ENCODE measurements around the gene TCEAL2. TPM values are rescaled to one million over a fixed set of nuclear protein-coding genes. Genes with fewer than 3 reads are reported as not detected.
A peak's percentile ranks its signal among the peaks of the same experiment; 100 is the strongest.

Gene TCEAL2
- total and polyA plus RNA-seq, 2 of the 8 experiments (the other 6 are each of a cell fraction or from before 2014, with no cell fraction given): 15.1 TPM; not detected in 1

GRCh38 chrX:102154900-102155805 lies 29.7 kb downstream of the TCEAL2 start:
- H4K20me1 ChIP-seq (replicated peaks in 1 of 2; ENCODE audit: control insufficient read depth in 1 of 2, insufficient read depth in 2 of 2, low read length in 2 of 2): no peaks in the 10 kb centered on the region
- peaks cover 5% of the 10 kb centered on the region for H3K23me2 ChIP-seq (ENCODE audit: low read depth, low read length)
- H3K27me3 ChIP-seq (replicated peaks in 1 of 4; ENCODE audit: control insufficient read depth in 3 of 4, extremely low read depth in 1 of 4, insufficient read depth in 3 of 4, low read length in 3 of 4): no peaks in the 10 kb centered on the region
- no peak overlapping the region for H2BK5ac ChIP-seq (ENCODE audit: low read depth, low read length)
- DNase-seq (ENCODE audit: low read depth in 1 of 2, low spot score in 2 of 2) (peak in 1 of 2 experiments; percentile 55), FAIRE-seq (no peak)
- no peak overlapping the region for H2AK5ac ChIP-seq (ENCODE audit: low read depth, low read length)
- no peaks in the 10 kb centered on the region for H3K36me3 ChIP-seq (ENCODE audit: control insufficient read depth in 2 of 4, insufficient read depth in 4 of 4, low read length in 3 of 4)
- POLR2A ChIA-PET (ENCODE audit: partially characterized antibody): no interaction called here
- H3K27ac ChIP-seq (ENCODE audit: low read depth, low read length): no peak overlapping the region
- H3K4me1 ChIP-seq (replicated peaks in 1 of 4; ENCODE audit: control insufficient read depth in 3 of 4, insufficient read depth in 4 of 4, low read length in 3 of 4): no peaks in the 10 kb centered on the region
- no peak overlapping the region for H3K14ac ChIP-seq (ENCODE audit: insufficient read length)
- peak overlapping the region; percentile 2; the same call in 1 of the 2 replicates for H4K8ac ChIP-seq (ENCODE audit: extremely low read depth, insufficient read depth, low read length)
- H3K9me3 ChIP-seq (ENCODE audit: insufficient read depth in 2 of 2, low read depth in 1 of 2, low read length in 1 of 2): peaks cover 5 to 32% of the 10 kb centered on the region in 2 experiments; a peak in 3 of 4 replicates
- no peak overlapping the region for H3K23ac ChIP-seq (ENCODE audit: insufficient read length)
- H3K18ac ChIP-seq (ENCODE audit: extremely low read depth, low read length): no peak overlapping the region
- TF ChIP-seq POU5F1 (IDR thresholded peaks at IDR 0.05; ENCODE audit: low read depth, low read length) (no peak), CBX8 (IDR thresholded peaks at IDR 0.05; ENCODE audit: borderline replicate concordance, low read depth, low read length) (no peak), NRF1 (IDR thresholded peaks at IDR 0.05; ENCODE audit: low read depth, low read length) (no peak), TCF12 (IDR thresholded peaks at IDR 0.05; ENCODE audit: low read depth, low read length) (no peak), KDM5A (IDR thresholded peaks at IDR 0.05; ENCODE audit: low read length) (no peak), ZNF274 (IDR thresholded peaks at IDR 0.05; ENCODE audit: borderline replicate concordance, extremely low read depth, low read length) (no peak), KDM1A (IDR thresholded peaks at IDR 0.05; ENCODE audit: borderline replicate concordance, low read length) (no peak)
- H3K79me2 ChIP-seq (ENCODE audit: control insufficient read depth in 1 of 2, insufficient read depth in 2 of 2, low read length in 2 of 2): no peaks in the 10 kb centered on the region
- no peak overlapping the region for H3K56ac ChIP-seq (replicated peaks; ENCODE audit: insufficient read length, low read depth, low read length)
- no peak overlapping the region for H2BK20ac ChIP-seq (ENCODE audit: low read length)
- peak overlapping the region in 1 of 4 experiments; percentile 51; a peak in 1 of 8 replicates for H3K4me3 ChIP-seq (ENCODE audit: extremely low read depth in 1 of 4, insufficient read depth in 2 of 4, low read depth in 3 of 4, low read length in 4 of 4)
- WGBS, 2 experiments (ENCODE audit: extremely low coverage in 1 of 2, insufficient coverage in 1 of 2, insufficient read length in 1 of 2, insufficient replicate concordance in 2 of 2, low coverage in 1 of 2, low lambda C conversion rate in 2 of 2, missing lambda C conversion rate in 1 of 2): 92% methylated on average over 14 of the region's 32 CpGs; no CpG with 5 or more reads in 1 of the 2 experiments
- H2BK12ac ChIP-seq (ENCODE audit: low read depth, low read length): no peak overlapping the region
- H3K4me2 ChIP-seq (ENCODE audit: insufficient read depth in 1 of 2, low read depth in 2 of 2, low read length in 2 of 2): peak overlapping the region in 1 of 2 experiments; percentile 80; a peak in 2 of 4 replicates
- no peaks in the 10 kb centered on the region for H3K79me1 ChIP-seq (ENCODE audit: low read depth, low read length)
- H2AFZ ChIP-seq (ENCODE audit: low read length): no peak overlapping the region
- H3K4ac ChIP-seq (replicated peaks; ENCODE audit: insufficient read length, low read depth, low read length): no peak overlapping the region
- no peak overlapping the region for H2BK15ac ChIP-seq (ENCODE audit: low read length)
- no peak overlapping the region for H2BK120ac ChIP-seq (replicated peaks; ENCODE audit: low read depth, low read length)
- CTCF ChIA-PET (ENCODE audit: partially characterized antibody): interaction anchor here (1.2 kb wide), 1 partner anchor 24 kb away, joined by 3 read pairs; no protein-coding TSS in a partner anchor
- no peak overlapping the region; a peak in 1 of 7 replicates for H3K9ac ChIP-seq (replicated peaks in 1 of 4; ENCODE audit: extremely low read depth in 1 of 4, low read depth in 3 of 4, low read length in 3 of 4)
- no peak overlapping the region for H4K91ac ChIP-seq (replicated peaks; ENCODE audit: insufficient read length, low read length)
- H4K5ac ChIP-seq (ENCODE audit: insufficient read length, low read depth, low read length): no peak overlapping the region

Measured in H1 (cell line).